SK-N-SH treated with all-trans-retinoic acid at 6 μM for 48 hours (cell line): Measurements from ENCODE around the gene QARS1.

Experiments used
- ATAC-seq: fragments of 200-7000 bp; cut with Tn5 transposase; 3 replicates; pipeline ENCODE4 v1.9.1; 2020; ENCODE audit warnings: mild to moderate bottlenecking, moderate library complexity
- ARNTL ChIP-seq: fragments of 450-650 bp; formaldehyde crosslinking; IDR thresholded peaks from 2 replicates; pipeline ENCODE4 v1.5.0; 2020; ENCODE audit warnings: low read depth, mild to moderate bottlenecking, moderate library complexity, borderline replicate concordance
- BACH2 ChIP-seq: fragments of 250-450 bp; sonication (Bioruptor Pico); IDR thresholded peaks from 2 replicates; pipeline ENCODE4 v1.9.0; 2021; ENCODE audit warnings: mild to moderate bottlenecking, borderline replicate concordance
- CSDC2 ChIP-seq: fragments of 250-450 bp; sonication (Bioruptor Pico); IDR thresholded peaks from 2 replicates; pipeline ENCODE4 v1.5.0; 2020; ENCODE audit warnings: mild to moderate bottlenecking, moderate library complexity
- CSRNP3 ChIP-seq: fragments of 250-450 bp; sonication (Bioruptor Pico); IDR thresholded peaks from 2 replicates; pipeline ENCODE4 v1.5.1; 2021; ENCODE audit warnings: mild to moderate bottlenecking, moderate library complexity
- ESRRG ChIP-seq: fragments of 250-450 bp; sonication (Bioruptor Pico); IDR thresholded peaks from 2 replicates; pipeline ENCODE4 v1.6.1; 2021; ENCODE audit warnings: mild to moderate bottlenecking
- GLIS3 ChIP-seq: fragments of 250-450 bp; sonication (Bioruptor Pico); IDR thresholded peaks from 2 replicates; pipeline ENCODE4 v1.5.0; 2020; ENCODE audit warnings: mild to moderate bottlenecking, moderate library complexity
- ISL1 ChIP-seq: fragments of 250-450 bp; sonication (Bioruptor Pico); IDR thresholded peaks from 2 replicates; pipeline ENCODE4 v2.1.2; 2022; ENCODE audit warnings: mild to moderate bottlenecking, moderate library complexity
- OSR1 ChIP-seq: fragments of 250-450 bp; sonication (Bioruptor Pico); IDR thresholded peaks from 2 replicates; pipeline ENCODE4 v1.8.0; 2022; ENCODE audit warnings: moderate library complexity, mild to moderate bottlenecking, inconsistent platforms
- PPARA ChIP-seq: fragments of 250-450 bp; sonication (Bioruptor Pico); IDR thresholded peaks from 2 replicates; pipeline ENCODE4 v1.5.0; 2020; ENCODE audit warnings: mild to moderate bottlenecking, borderline replicate concordance
- RARB ChIP-seq: fragments of 250-450 bp; sonication (Bioruptor Pico); IDR thresholded peaks from 2 replicates; pipeline ENCODE4 v1.8.0; 2021; ENCODE audit warnings: mild to moderate bottlenecking, moderate library complexity
- SNAI2 ChIP-seq: fragments of 250-450 bp; sonication (Bioruptor Pico); IDR thresholded peaks from 2 replicates; pipeline ENCODE4 v1.5.0; 2020; ENCODE audit warnings: mild to moderate bottlenecking, moderate library complexity
- TCF4 ChIP-seq: fragments of 250-450 bp; sonication (Bioruptor Pico); IDR thresholded peaks from 2 replicates; pipeline ENCODE4 v1.8.0; 2021; ENCODE audit warnings: mild to moderate bottlenecking, moderate library complexity, borderline replicate concordance
- TOX ChIP-seq: fragments of 250-450 bp; sonication (Bioruptor Pico); IDR thresholded peaks from 2 replicates; pipeline ENCODE4 v1.8.0; 2021; ENCODE audit warnings: mild to moderate bottlenecking, moderate library complexity, borderline replicate concordance
- TSHZ2 ChIP-seq: fragments of 250-450 bp; sonication (Bioruptor Pico); IDR thresholded peaks from 2 replicates; pipeline ENCODE4 v1.5.0; 2020; ENCODE audit warnings: mild to moderate bottlenecking, moderate library complexity
- ZC3H10 ChIP-seq: fragments of 250-450 bp; sonication (Bioruptor Pico); IDR thresholded peaks from 2 replicates; pipeline ENCODE4 v1.5.1; 2021; ENCODE audit warnings: mild to moderate bottlenecking, moderate library complexity
- ZFP3 ChIP-seq: fragments of 250-450 bp; sonication (Bioruptor Pico); IDR thresholded peaks from 2 replicates; pipeline ENCODE4 v1.5.0; 2020; ENCODE audit warnings: mild to moderate bottlenecking, moderate library complexity
- ZFP30 ChIP-seq: fragments of 450-650 bp; formaldehyde crosslinking; IDR thresholded peaks from 2 replicates; pipeline ENCODE4 v1.5.0; 2022; ENCODE audit warnings: mild to moderate bottlenecking, moderate library complexity
- ZNF565 ChIP-seq: fragments of 450-650 bp; formaldehyde crosslinking; conservative IDR thresholded peaks from 2 replicates; pipeline ENCODE4 v1.5.0; 2020; ENCODE audit warnings: low read depth, mild to moderate bottlenecking, moderate library complexity
- ZNF70 ChIP-seq: fragments of 450-650 bp; formaldehyde crosslinking; IDR thresholded peaks from 2 replicates; pipeline ENCODE4 v1.5.0; 2020; ENCODE audit warnings: mild to moderate bottlenecking, moderate library complexity
- ZNF8 ChIP-seq: fragments of 450-650 bp; formaldehyde crosslinking; IDR thresholded peaks from 2 replicates; pipeline ENCODE4 v1.5.0; 2020; ENCODE audit warnings: mild to moderate bottlenecking, moderate library complexity
- TF ChIP-seq, protein P1 (sequence below): fragments of 250-450 bp; sonication (Bioruptor Pico); IDR thresholded peaks from 2 replicates; pipeline ENCODE4 v1.5.1; 2020; ENCODE audit warnings: low read depth, mild to moderate bottlenecking, moderate library complexity
- TF ChIP-seq, protein P2 (sequence below): fragments of 250-450 bp; sonication (Bioruptor Pico); IDR thresholded peaks from 2 replicates; pipeline ENCODE4 v1.8.0; 2020; ENCODE audit warnings: mild to moderate bottlenecking, moderate library complexity, borderline replicate concordance
- TF ChIP-seq, protein P3 (sequence below): fragments of 250-450 bp; sonication (Bioruptor Pico); IDR thresholded peaks from 2 replicates; pipeline ENCODE4 v1.8.0; 2021; ENCODE audit warnings: low read depth, mild to moderate bottlenecking, moderate library complexity, borderline replicate concordance

The QARS1 gene

DNA sequence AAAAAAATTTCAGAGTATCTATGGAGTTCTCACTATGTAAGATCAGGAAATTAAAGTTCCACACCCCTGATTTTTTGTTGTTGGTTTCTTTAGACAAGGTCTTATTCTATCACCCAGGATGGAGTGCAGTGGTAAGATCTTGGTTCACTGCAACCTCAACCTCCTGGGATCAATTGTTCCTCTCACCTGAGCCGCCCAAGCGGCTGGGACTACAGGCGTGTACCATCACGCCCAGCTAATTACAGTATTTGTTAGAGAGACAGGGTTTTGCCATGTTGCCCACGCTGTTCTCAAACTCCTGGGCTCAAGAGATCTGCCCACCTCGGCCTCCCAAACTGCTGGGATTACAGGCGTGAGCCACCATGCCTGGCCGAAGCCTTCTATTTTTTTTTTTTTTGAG is 23.1 kb downstream of the QARS1 start:
- ATAC-seq = no peak
- TF ChIP-seq RARB (no peak), PPARA (CRISPR knock-in tag) (no peak)

GRCh38 chr3:49079270-49079669 is 25.3 kb downstream of the QARS1 start:
- no peak for ATAC-seq
- TF ChIP-seq, protein P1, sequence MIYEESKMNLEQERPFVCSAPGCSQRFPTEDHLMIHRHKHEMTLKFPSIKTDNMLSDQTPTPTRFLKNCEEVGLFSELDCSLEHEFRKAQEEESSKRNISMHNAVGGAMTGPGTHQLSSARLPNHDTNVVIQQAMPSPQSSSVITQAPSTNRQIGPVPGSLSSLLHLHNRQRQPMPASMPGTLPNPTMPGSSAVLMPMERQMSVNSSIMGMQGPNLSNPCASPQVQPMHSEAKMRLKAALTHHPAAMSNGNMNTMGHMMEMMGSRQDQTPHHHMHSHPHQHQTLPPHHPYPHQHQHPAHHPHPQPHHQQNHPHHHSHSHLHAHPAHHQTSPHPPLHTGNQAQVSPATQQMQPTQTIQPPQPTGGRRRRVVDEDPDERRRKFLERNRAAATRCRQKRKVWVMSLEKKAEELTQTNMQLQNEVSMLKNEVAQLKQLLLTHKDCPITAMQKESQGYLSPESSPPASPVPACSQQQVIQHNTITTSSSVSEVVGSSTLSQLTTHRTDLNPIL (CRISPR knock-in tag) = no peak
- TF ChIP-seq TSHZ2 (CRISPR knock-in tag) (no peak), ESRRG (no peak), GLIS3 (no peak), ARNTL (no peak), ZNF8 (no peak), OSR1 (CRISPR knock-in tag) (no peak), CSRNP3 (CRISPR knock-in tag) (no peak), SNAI2 (CRISPR knock-in tag) (no peak), ZFP3 (CRISPR knock-in tag) (no peak), BACH2 (CRISPR knock-in tag) (no peak), ZFP30 (CRISPR knock-in tag) (no peak), ISL1 (CRISPR knock-in tag) (no peak), ZC3H10 (no peak), CSDC2 (CRISPR knock-in tag) (no peak), RARB (no peak), ZNF70 (no peak), TOX (CRISPR knock-in tag) (no peak), TCF4 (no peak), ZNF565 (CRISPR knock-in tag) (no peak)

DNA sequence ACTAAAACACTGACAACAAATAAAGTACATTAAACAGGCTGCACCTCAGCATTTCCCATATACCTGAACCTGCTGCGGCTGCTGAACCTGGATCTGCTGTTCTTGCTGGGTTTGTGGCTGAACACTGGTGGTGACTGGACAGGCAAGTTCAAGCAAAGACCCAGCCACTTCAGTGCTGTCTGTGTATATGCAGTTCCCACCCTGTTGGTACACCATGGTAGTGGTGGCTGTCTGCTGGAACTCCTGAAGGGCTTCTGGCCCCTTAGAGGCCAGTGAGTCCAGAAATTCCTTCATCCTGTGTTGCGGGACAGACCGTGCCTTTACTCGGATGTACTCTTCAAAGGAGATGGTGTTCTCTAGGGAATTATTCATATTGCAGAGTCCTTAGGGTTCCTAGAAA is 27.9 kb downstream of the QARS1 start:
- ATAC-seq = no peak

More for the DNA sequence above, 27.9 kb downstream of the QARS1 start:
- TF ChIP-seq ZNF565 (CRISPR knock-in tag) (no peak), ESRRG (no peak), CSRNP3 (CRISPR knock-in tag) (no peak), OSR1 (CRISPR knock-in tag) (no peak), BACH2 (CRISPR knock-in tag) (no peak), TSHZ2 (CRISPR knock-in tag) (no peak), ZFP30 (CRISPR knock-in tag) (no peak), ZFP3 (CRISPR knock-in tag) (no peak), SNAI2 (CRISPR knock-in tag) (no peak), ZNF8 (no peak), GLIS3 (no peak), ARNTL (no peak), TOX (CRISPR knock-in tag) (no peak), ZNF70 (no peak), RARB (no peak), ZC3H10 (no peak), ISL1 (CRISPR knock-in tag) (no peak)
- TF ChIP-seq, protein P2, sequence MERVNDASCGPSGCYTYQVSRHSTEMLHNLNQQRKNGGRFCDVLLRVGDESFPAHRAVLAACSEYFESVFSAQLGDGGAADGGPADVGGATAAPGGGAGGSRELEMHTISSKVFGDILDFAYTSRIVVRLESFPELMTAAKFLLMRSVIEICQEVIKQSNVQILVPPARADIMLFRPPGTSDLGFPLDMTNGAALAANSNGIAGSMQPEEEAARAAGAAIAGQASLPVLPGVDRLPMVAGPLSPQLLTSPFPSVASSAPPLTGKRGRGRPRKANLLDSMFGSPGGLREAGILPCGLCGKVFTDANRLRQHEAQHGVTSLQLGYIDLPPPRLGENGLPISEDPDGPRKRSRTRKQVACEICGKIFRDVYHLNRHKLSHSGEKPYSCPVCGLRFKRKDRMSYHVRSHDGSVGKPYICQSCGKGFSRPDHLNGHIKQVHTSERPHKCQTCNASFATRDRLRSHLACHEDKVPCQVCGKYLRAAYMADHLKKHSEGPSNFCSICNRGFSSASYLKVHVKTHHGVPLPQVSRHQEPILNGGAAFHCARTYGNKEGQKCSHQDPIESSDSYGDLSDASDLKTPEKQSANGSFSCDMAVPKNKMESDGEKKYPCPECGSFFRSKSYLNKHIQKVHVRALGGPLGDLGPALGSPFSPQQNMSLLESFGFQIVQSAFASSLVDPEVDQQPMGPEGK = no peak
- TF ChIP-seq, protein P3, sequence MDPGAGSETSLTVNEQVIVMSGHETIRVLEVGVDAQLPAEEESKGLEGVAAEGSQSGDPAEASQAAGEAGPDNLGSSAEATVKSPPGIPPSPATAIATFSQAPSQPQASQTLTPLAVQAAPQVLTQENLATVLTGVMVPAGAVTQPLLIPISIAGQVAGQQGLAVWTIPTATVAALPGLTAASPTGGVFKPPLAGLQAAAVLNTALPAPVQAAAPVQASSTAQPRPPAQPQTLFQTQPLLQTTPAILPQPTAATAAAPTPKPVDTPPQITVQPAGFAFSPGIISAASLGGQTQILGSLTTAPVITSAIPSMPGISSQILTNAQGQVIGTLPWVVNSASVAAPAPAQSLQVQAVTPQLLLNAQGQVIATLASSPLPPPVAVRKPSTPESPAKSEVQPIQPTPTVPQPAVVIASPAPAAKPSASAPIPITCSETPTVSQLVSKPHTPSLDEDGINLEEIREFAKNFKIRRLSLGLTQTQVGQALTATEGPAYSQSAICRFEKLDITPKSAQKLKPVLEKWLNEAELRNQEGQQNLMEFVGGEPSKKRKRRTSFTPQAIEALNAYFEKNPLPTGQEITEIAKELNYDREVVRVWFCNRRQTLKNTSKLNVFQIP (CRISPR knock-in tag) = no peak
